ENCODE measurements around the gene DCP2.

DCP2 gene

DNA sequence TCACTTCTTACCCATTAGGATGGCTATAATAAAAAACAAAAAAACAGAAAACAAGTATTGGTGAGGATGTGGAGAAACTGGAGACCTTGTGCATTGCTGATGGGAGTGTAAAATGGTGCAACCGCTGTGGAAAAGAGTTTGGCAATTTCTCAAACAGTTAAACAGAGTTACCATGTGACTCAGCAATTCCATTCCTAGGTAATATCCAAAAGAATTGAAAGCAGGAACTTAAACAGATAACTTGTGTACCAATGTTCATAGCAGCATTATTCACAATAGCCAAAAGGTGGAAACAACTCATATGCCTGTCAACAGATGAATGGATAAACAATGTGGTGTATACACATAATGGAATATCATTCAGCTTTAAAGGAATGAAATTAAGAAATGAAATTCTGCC, 28.9 kb downstream of the DCP2 start:
- TF ChIP-seq, protein P1, sequence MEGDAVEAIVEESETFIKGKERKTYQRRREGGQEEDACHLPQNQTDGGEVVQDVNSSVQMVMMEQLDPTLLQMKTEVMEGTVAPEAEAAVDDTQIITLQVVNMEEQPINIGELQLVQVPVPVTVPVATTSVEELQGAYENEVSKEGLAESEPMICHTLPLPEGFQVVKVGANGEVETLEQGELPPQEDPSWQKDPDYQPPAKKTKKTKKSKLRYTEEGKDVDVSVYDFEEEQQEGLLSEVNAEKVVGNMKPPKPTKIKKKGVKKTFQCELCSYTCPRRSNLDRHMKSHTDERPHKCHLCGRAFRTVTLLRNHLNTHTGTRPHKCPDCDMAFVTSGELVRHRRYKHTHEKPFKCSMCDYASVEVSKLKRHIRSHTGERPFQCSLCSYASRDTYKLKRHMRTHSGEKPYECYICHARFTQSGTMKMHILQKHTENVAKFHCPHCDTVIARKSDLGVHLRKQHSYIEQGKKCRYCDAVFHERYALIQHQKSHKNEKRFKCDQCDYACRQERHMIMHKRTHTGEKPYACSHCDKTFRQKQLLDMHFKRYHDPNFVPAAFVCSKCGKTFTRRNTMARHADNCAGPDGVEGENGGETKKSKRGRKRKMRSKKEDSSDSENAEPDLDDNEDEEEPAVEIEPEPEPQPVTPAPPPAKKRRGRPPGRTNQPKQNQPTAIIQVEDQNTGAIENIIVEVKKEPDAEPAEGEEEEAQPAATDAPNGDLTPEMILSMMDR (IDR thresholded peaks at IDR 0.05; ENCODE audit: low read depth, low read length), result no peak
- peak; percentile 36 to 77 for DNase-seq (ENCODE audit: low read depth in 2 of 2)
- no peak overlapping the region for H3K4me3 ChIP-seq (replicated peaks in 1 of 2; ENCODE audit: low read depth in 2 of 2, low read length in 2 of 2)

- DNase-seq (ENCODE audit: low read depth in 2 of 2), result peak in 1 of 2 donors; percentile 59
- no peak overlapping the region for H3K4me3 ChIP-seq (replicated peaks in 1 of 2; ENCODE audit: low read depth in 2 of 2, low read length in 2 of 2)
- TF ChIP-seq, protein P1 (IDR thresholded peaks at IDR 0.05; ENCODE audit: low read depth, low read length), result no peak
These were observed 41.5 kb downstream of the DCP2 start for GRCh38 chr5:113017881-113018635.

- DNase-seq (ENCODE audit: low read depth in 2 of 2), result peak; percentile 41 to 89
- TF ChIP-seq, protein P1 (IDR thresholded peaks at IDR 0.05; ENCODE audit: low read depth, low read length), result no peak
- H3K4me3 ChIP-seq (replicated peaks in 1 of 2; ENCODE audit: low read depth in 2 of 2, low read length in 2 of 2), result no peak overlapping the region
These were observed 44.1 kb downstream of the DCP2 start for GRCh38 chr5:113020461-113021273.

- no peak overlapping the region for H3K4me3 ChIP-seq (replicated peaks in 1 of 2; ENCODE audit: low read depth in 2 of 2, low read length in 2 of 2)
- peak in 1 of 2 donors; percentile 38 for DNase-seq (ENCODE audit: low read depth in 2 of 2)
- TF ChIP-seq, protein P1 (IDR thresholded peaks at IDR 0.05; ENCODE audit: low read depth, low read length), result no peak
These were observed 46.1 kb downstream of the DCP2 start for GRCh38 chr5:113022661-113023060.

DNA sequence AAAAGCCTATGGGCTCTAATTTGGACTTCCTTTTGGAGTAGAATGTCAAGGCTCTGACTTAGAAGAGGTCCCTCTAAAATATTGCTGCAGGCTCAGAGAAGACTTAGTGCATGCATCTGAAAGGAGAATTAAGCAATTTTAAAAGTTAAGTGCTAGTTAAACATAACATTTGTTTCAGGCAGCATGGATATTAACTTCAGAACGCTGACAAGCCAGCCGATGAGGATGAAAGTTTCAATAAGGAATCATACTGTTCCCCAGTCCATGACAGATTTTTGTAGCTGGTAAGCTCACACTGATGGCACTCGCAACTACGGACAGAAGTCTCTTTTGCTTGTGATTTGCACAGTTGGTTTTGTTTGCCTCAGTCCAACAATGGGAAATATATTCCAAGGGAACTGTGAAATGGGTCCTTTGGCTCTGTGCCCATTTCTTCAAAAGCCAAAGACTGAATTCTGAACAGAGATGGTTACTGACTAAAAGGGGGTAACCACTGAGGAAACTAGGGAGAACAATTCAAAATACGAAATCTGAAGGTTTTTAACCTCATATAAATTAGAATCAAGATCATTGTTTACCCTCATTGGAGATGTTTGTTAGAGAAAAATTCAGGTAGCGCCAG, 47.6 kb downstream of the DCP2 start:
- no peak for DNase-seq (ENCODE audit: low read depth in 2 of 2)
- TF ChIP-seq, protein P1 (IDR thresholded peaks at IDR 0.05; ENCODE audit: low read depth, low read length), result no peak
- H3K4me3 ChIP-seq (replicated peaks in 1 of 2; ENCODE audit: low read depth in 2 of 2, low read length in 2 of 2), result no peak overlapping the region

DNA sequence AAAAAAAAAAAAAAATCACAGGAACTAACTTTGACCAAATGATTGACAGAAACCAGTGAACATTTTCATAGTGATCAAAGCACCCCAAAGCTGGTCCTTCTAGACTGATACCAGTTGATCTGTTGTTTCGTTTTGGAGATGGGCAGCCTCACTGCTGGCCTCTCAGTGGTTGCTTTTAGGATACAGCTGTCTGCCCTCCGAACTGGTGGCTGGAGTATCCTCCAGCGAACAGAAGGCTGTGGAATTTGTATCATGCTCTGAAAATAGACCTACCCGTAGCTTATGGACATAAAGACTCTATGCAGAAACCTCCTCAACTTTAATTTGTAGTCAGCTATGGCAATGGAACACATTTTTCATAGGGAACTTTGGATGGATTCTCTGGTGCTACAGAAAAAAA, 49.0 kb downstream of the DCP2 start:
- TF ChIP-seq, protein P1 (IDR thresholded peaks at IDR 0.05; ENCODE audit: low read depth, low read length), result no peak

More for the DNA sequence above, 49.0 kb downstream of the DCP2 start:
- no peak for DNase-seq (ENCODE audit: low read depth in 2 of 2)
- no peak overlapping the region for H3K4me3 ChIP-seq (replicated peaks in 1 of 2; ENCODE audit: low read depth in 2 of 2, low read length in 2 of 2)
